BLaER1 (cell line): ENCODE measurements around the gene PIP4K2A.

Source experiments
- H3K27ac ChIP-seq: shearing (Covaris generic); formaldehyde crosslinking; 2 replicates; pipeline ENCODE4 v1.8.1; 2022
- H3K27me3 ChIP-seq: shearing (Covaris generic); formaldehyde crosslinking; 2 replicates; pipeline ENCODE4 v1.8.1; 2022
- H3K36me3 ChIP-seq: shearing (Covaris generic); formaldehyde crosslinking; 2 replicates; pipeline ENCODE4 v1.8.1; 2022
- H3K4me1 ChIP-seq: shearing (Covaris generic); formaldehyde crosslinking; 2 replicates; pipeline ENCODE4 v1.8.1; 2022
- H3K4me2 ChIP-seq: shearing (Covaris generic); formaldehyde crosslinking; 2 replicates; pipeline ENCODE4 v1.8.1; 2022
- H3K4me3 ChIP-seq: shearing (Covaris generic); formaldehyde crosslinking; 2 replicates; pipeline ENCODE4 v1.8.1; 2022
- H3K9ac ChIP-seq: shearing (Covaris generic); formaldehyde crosslinking; 2 replicates; pipeline ENCODE4 v1.8.1; 2022
- H3K9me3 ChIP-seq: shearing (Covaris generic); formaldehyde crosslinking; 2 replicates; pipeline ENCODE4 v1.8.1; 2022
- H4K20me1 ChIP-seq: shearing (Covaris generic); formaldehyde crosslinking; 2 replicates; pipeline ENCODE4 v1.8.1; 2022
- Cebpa-rat ChIP-seq: shearing (Covaris generic); IDR thresholded peaks from 2 replicates; pipeline ENCODE4 v1.8.1; 2022

PIP4K2A gene

GRCh38 chr10:22580711-22581110 is 133.7 kb downstream of the PIP4K2A start:
- no peak for TF ChIP-seq Cebpa-rat
- H3K27ac ChIP-seq, result no peak overlapping the region
- no peak overlapping the region for H3K4me2 ChIP-seq
- no peaks in the 10 kb centered on the region for H3K4me1 ChIP-seq
- H3K36me3 ChIP-seq, result peaks cover 45% of the 10 kb centered on the region
- no peaks in the 10 kb centered on the region; the same call in 1 of the 2 replicates for H4K20me1 ChIP-seq
- no peaks in the 10 kb centered on the region for H3K9me3 ChIP-seq
- H3K27me3 ChIP-seq, result no peaks in the 10 kb centered on the region
- H3K9ac ChIP-seq, result no peak overlapping the region
- no peak overlapping the region for H3K4me3 ChIP-seq

- Histone ChIP-seq H3K27ac (no peak overlapping the region), H3K4me2 (no peak overlapping the region), H3K27me3 (no peaks in the 10 kb centered on the region), H4K20me1 (no peaks in the 10 kb centered on the region; the same call in 1 of the 2 replicates), H3K9ac (no peak overlapping the region), H3K9me3 (no peaks in the 10 kb centered on the region), H3K4me1 (peaks cover 6% of the 10 kb centered on the region; the same call in 1 of the 2 replicates), H3K4me3 (no peak overlapping the region), H3K36me3 (peaks cover 45% of the 10 kb centered on the region)
- TF ChIP-seq Cebpa-rat, result no peak
Measured at GRCh38 chr10:22579826-22580225, 134.6 kb downstream of the PIP4K2A start.

- Histone ChIP-seq H4K20me1 (no peaks in the 10 kb centered on the region), H3K4me3 (no peak overlapping the region), H3K9ac (no peak overlapping the region), H3K4me1 (peaks cover 6% of the 10 kb centered on the region), H3K27ac (no peak overlapping the region), H3K27me3 (no peaks in the 10 kb centered on the region), H3K9me3 (no peaks in the 10 kb centered on the region), H3K36me3 (peaks cover 42% of the 10 kb centered on the region), H3K4me2 (no peak overlapping the region)
- no peak for TF ChIP-seq Cebpa-rat
Measured at GRCh38 chr10:22573820-22574569, 140.4 kb downstream of the PIP4K2A start.

- Histone ChIP-seq H3K9me3 (no peaks in the 10 kb centered on the region), H4K20me1 (no peaks in the 10 kb centered on the region), H3K4me1 (peaks cover 6% of the 10 kb centered on the region), H3K4me3 (no peak overlapping the region), H3K4me2 (no peak overlapping the region), H3K9ac (no peak overlapping the region), H3K27ac (no peak overlapping the region), H3K36me3 (peaks cover 55% of the 10 kb centered on the region), H3K27me3 (no peaks in the 10 kb centered on the region)
- TF ChIP-seq Cebpa-rat, result no peak
Measured at GRCh38 chr10:22570733-22571430, 143.5 kb downstream of the PIP4K2A start.

- Histone ChIP-seq H3K27me3 (no peaks in the 10 kb centered on the region), H4K20me1 (no peaks in the 10 kb centered on the region), H3K36me3 (peaks cover 55% of the 10 kb centered on the region), H3K27ac (no peak overlapping the region), H3K4me1 (peaks cover 3% of the 10 kb centered on the region), H3K9ac (no peak overlapping the region), H3K4me2 (no peak overlapping the region), H3K4me3 (no peak overlapping the region), H3K9me3 (no peaks in the 10 kb centered on the region)
- TF ChIP-seq Cebpa-rat, result no peak
Measured at GRCh38 chr10:22570234-22570633, 144.1 kb downstream of the PIP4K2A start.

- Histone ChIP-seq H3K4me1 (peaks cover 13% of the 10 kb centered on the region), H3K27me3 (no peaks in the 10 kb centered on the region), H3K36me3 (peaks cover 55% of the 10 kb centered on the region), H3K9me3 (no peaks in the 10 kb centered on the region), H3K27ac (no peak overlapping the region), H3K9ac (no peak overlapping the region), H3K4me3 (no peak overlapping the region), H4K20me1 (no peaks in the 10 kb centered on the region), H3K4me2 (no peak overlapping the region)
- no peak for TF ChIP-seq Cebpa-rat
Measured at GRCh38 chr10:22568928-22569327, 145.4 kb downstream of the PIP4K2A start.

GRCh38 chr10:22564060-22564459 is 150.3 kb downstream of the PIP4K2A start:
- Histone ChIP-seq H3K4me2 (peak overlapping the region; percentile 86), H3K4me1 (peaks cover 45% of the 10 kb centered on the region), H3K27ac (peak overlapping the region; percentile 75), H3K36me3 (peaks cover 26% of the 10 kb centered on the region), H3K27me3 (no peaks in the 10 kb centered on the region), H3K9me3 (no peaks in the 10 kb centered on the region), H3K4me3 (no peak overlapping the region), H4K20me1 (no peaks in the 10 kb centered on the region), H3K9ac (no peak overlapping the region; the same call in 1 of the 2 replicates)
- TF ChIP-seq Cebpa-rat, result no peak

- H3K9ac ChIP-seq, result no peak overlapping the region; the same call in 1 of the 2 replicates
- H3K4me2 ChIP-seq, result peak overlapping the region; percentile 86
- no peak for TF ChIP-seq Cebpa-rat
- H3K4me3 ChIP-seq, result peak overlapping the region; percentile 55; the same call in 1 of the 2 replicates
- H4K20me1 ChIP-seq, result no peaks in the 10 kb centered on the region
- H3K9me3 ChIP-seq, result no peaks in the 10 kb centered on the region
- H3K4me1 ChIP-seq, result peaks cover 45% of the 10 kb centered on the region
- no peaks in the 10 kb centered on the region for H3K27me3 ChIP-seq
- peak overlapping the region; percentile 50; the same call in 1 of the 2 replicates for H3K27ac ChIP-seq
- 0 out of 2 replicates have a peak, but pooled peaks cover 5% of the 10 kb centered on the region for H3K36me3 ChIP-seq
Measured at GRCh38 chr10:22561909-22562308, 152.5 kb downstream of the PIP4K2A start.

- no peaks in the 10 kb centered on the region for H3K36me3 ChIP-seq
- H3K9ac ChIP-seq, result no peak overlapping the region
- TF ChIP-seq Cebpa-rat, result no peak
- no peak overlapping the region for H3K4me3 ChIP-seq
- peaks cover 45% of the 10 kb centered on the region for H3K4me1 ChIP-seq
- no peak overlapping the region for H3K27ac ChIP-seq
- H3K4me2 ChIP-seq, result no peak overlapping the region
- no peaks in the 10 kb centered on the region for H3K27me3 ChIP-seq
- H3K9me3 ChIP-seq, result no peaks in the 10 kb centered on the region
- H4K20me1 ChIP-seq, result no peaks in the 10 kb centered on the region
Measured at GRCh38 chr10:22560913-22561239, 153.5 kb downstream of the PIP4K2A start.
